Liver (tissue), 3 donors: ENCODE data around the gene KLHL40.

Source experiments
- ATF3 ChIP-seq: IDR thresholded peaks from 2 replicates; pipeline ENCODE4 v1.6.1; 2016; ENCODE audit warnings: antibody characterized with exemption
- CTCF ChIP-seq: fragments of 150-350 bp; IDR thresholded peaks from 2 replicates; pipeline ENCODE4 v1.5.1; 2017; ENCODE audit warnings: improper control_type of control experiment, low read depth, low read length; ENCODE audit not compliant: missing input control
- GABPA ChIP-seq, 2 donors: IDR thresholded peaks in 1 of 2; conservative IDR thresholded peaks in 1 of 2; 2 replicates each; pipeline ENCODE4 v1.6.1; 2016; ENCODE audit warnings: antibody characterized with exemption in 2 of 2, mild to moderate bottlenecking in 1 of 2, moderate library complexity in 1 of 2
- JUND ChIP-seq, 2 donors: IDR thresholded peaks; 2 replicates each; pipeline ENCODE4 v1.6.1; 2016; ENCODE audit warnings: antibody characterized with exemption in 2 of 2
- MAX ChIP-seq: IDR thresholded peaks from 2 replicates; pipeline ENCODE4 v1.6.1; 2016; ENCODE audit warnings: antibody characterized with exemption
- RAD21 ChIP-seq, 2 donors: IDR thresholded peaks; 2 replicates each; pipeline ENCODE4 v1.6.1; 2016; ENCODE audit warnings: antibody characterized with exemption in 2 of 2, mild to moderate bottlenecking in 2 of 2
- SP1 ChIP-seq: IDR thresholded peaks from 2 replicates; pipeline ENCODE4 v1.6.1; 2018; ENCODE audit warnings: antibody characterized with exemption, mild to moderate bottlenecking
- TAF1 ChIP-seq: conservative IDR thresholded peaks from 2 replicates; pipeline ENCODE4 v1.6.1; 2016; ENCODE audit warnings: antibody characterized with exemption, mild to moderate bottlenecking
- YY1 ChIP-seq: IDR thresholded peaks from 2 replicates; pipeline ENCODE4 v1.6.1; 2016; ENCODE audit warnings: antibody characterized with exemption, mild to moderate bottlenecking
- donor health status: healthy.
- donor health status: healthy.

- TF ChIP-seq CTCF (no peak), ATF3 (no peak), SP1 (no peak), JUND (IDR thresholded peaks at IDR 0.05) (no peak), TAF1 (no peak), YY1 (no peak), RAD21 (IDR thresholded peaks at IDR 0.05) (no peak), MAX (no peak), GABPA (IDR thresholded peaks at IDR 0.05 in 1 of 2, conservative IDR thresholded peaks at IDR 0.05 in 1 of 2) (no peak)
These were observed 5.7 kb downstream of the KLHL40 start for GRCh38 chr3:42690766-42691680.
